ENCODE measurements around the gene SLC38A4.

DNA sequence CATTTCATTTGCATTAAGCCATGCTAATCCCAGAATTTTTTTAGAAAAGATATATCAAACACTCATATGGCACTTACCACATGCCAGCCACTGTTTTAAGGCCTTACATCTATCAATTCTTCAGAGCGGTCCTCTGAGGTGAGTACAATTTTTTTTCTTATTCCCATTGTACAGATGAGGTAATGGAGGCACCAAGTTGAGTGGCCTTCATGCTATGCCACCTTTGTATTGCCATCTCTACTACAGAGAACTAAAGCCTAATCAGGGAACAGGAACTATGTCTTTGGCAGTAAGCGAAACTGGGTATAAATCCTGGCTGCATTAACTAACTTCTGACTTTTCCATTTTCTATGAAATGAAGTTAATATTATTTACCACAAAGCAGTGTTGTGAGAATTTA, 27.1 kb downstream of the SLC38A4 start:
- TF ChIP-seq, protein P1, sequence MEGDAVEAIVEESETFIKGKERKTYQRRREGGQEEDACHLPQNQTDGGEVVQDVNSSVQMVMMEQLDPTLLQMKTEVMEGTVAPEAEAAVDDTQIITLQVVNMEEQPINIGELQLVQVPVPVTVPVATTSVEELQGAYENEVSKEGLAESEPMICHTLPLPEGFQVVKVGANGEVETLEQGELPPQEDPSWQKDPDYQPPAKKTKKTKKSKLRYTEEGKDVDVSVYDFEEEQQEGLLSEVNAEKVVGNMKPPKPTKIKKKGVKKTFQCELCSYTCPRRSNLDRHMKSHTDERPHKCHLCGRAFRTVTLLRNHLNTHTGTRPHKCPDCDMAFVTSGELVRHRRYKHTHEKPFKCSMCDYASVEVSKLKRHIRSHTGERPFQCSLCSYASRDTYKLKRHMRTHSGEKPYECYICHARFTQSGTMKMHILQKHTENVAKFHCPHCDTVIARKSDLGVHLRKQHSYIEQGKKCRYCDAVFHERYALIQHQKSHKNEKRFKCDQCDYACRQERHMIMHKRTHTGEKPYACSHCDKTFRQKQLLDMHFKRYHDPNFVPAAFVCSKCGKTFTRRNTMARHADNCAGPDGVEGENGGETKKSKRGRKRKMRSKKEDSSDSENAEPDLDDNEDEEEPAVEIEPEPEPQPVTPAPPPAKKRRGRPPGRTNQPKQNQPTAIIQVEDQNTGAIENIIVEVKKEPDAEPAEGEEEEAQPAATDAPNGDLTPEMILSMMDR (IDR thresholded peaks at IDR 0.05 in 8 of 11, conservative IDR thresholded peaks at IDR 0.05 in 3 of 11): no peak
- no peak for TF ChIP-seq POLR2A (IDR thresholded peaks at IDR 0.05)
